HG02970 (cell line): ENCODE data around the gene YY1.

ENCODE experiments used
- ATAC-seq: cut with Tn5 transposase; IDR thresholded peaks from one replicate; pipeline ENCODE4 v1.9.1; 2021; ENCODE audit warnings: mild to moderate bottlenecking, moderate library complexity, moderate number of reproducible peaks; ENCODE audit not compliant: unreplicated experiment, low FRiP score

Gene YY1

DNA sequence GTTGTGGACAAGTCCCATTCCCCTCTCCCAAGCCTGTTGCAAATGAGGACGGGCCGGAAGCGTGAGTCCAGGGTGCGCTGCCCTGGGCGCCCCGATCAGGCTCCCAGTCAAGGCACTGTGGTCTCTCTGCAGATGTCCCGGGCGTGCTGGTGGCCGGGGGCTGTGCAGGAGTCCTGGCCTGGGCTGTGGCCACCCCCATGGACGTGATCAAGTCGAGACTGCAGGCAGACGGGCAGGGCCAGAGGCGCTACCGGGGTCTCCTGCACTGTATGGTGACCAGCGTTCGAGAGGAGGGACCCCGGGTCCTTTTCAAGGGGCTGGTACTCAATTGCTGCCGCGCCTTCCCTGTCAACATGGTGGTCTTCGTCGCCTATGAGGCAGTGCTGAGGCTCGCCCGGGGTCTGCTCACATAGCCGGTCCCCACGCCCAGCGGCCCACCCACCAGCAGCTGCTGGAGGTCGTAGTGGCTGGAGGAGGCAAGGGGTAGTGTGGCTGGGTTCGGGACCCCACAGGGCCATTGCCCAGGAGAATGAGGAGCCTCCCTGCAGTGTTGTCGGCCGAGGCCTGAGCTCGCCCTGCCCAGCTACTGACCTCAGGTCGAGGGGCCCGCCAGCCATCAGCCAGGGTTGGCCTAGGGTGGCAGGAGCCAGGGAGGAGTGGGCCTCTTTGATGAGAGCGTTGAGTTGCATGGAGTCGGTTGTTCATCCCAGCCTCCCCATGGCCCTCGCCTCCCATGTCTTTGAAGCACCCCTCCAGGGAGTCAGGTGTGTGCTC is 90.5 kb downstream of the YY1 start:
- no peak for ATAC-seq

- ATAC-seq: no peak
These were observed 91.0 kb downstream of the YY1 start for GRCh38 chr14:100330007-100330344.

DNA sequence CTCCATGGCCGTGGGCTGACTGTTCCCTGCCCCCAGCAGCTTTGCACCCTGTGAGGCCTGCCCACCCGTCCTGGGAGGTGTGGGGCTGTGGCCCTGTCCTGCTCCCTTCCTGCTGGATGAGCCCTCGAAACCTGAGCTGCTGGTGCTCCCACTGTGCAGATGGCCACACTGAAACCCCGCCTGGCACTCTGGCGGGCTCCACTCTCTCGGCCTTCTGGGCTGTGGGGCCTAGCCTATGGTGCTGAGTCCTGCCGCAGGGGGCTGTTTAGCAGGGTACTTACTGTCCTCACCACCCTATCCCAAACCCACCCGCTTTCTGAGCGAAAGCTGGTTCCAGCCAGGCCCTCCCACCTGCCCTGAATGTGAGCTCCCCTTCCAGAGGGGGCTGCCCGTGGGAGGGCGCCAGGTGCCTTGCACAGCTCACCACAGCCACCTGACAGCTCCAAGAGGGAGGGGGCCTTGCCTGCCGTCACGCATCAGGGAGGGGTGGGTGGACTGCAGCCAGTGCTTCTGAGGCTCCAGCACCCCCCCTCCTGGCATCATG is 91.5 kb downstream of the YY1 start:
- no peak for ATAC-seq

- no peak for ATAC-seq
These were observed 93.2 kb downstream of the YY1 start for GRCh38 chr14:100332071-100332639.
